H1 (cell line): ENCODE results near the gene BEST1.
A peak's percentile ranks its signal among the peaks of the same experiment; 100 is the strongest.

ENCODE experiments used
- CTCF ChIP-seq, 3 experiments: IDR thresholded peaks; 1 replicate in 2 of 3; 2 replicates in 1 of 3; pipeline versions ENCODE4 v1.5.1 to v1.6.1; 2011; ENCODE audit warnings: low read length in 3 of 3, mild to moderate bottlenecking in 3 of 3, inconsistent platforms in 2 of 3, low read depth in 1 of 3, moderate library complexity in 1 of 3; ENCODE audit not compliant: insufficient read depth in 1 of 3; ENCODE audit errors: control extremely low read depth in 1 of 3
- EZH2 ChIP-seq: fragments of 200-600 bp; sonication (generic); IDR thresholded peaks from 2 replicates; pipeline ENCODE4 v1.7.1; 2012; ENCODE audit warnings: low read depth, mild to moderate bottlenecking, moderate library complexity, low read length, inconsistent platforms; ENCODE audit not compliant: severe bottlenecking
- MAX ChIP-seq: IDR thresholded peaks from 2 replicates; pipeline ENCODE4 v1.6.1; 2012; ENCODE audit warnings: inconsistent platforms
- POLR2A ChIP-seq, 2 experiments: IDR thresholded peaks; 1 replicate in 1 of 2; 2 replicates in 1 of 2; pipeline ENCODE4 v1.6.1; 2011; ENCODE audit warnings: low read depth in 2 of 2, low read length in 2 of 2, mild to moderate bottlenecking in 2 of 2; ENCODE audit errors: control extremely low read depth in 1 of 2
- POLR2AphosphoS5 ChIP-seq: IDR thresholded peaks from 2 replicates; pipeline ENCODE4 v1.6.1; 2011; ENCODE audit warnings: low read depth, low read length
- SIX5 ChIP-seq: IDR thresholded peaks from 2 replicates; pipeline ENCODE4 v1.6.1; 2011; ENCODE audit warnings: mild to moderate bottlenecking, low read depth, low read length
- TEAD4 ChIP-seq: IDR thresholded peaks from 2 replicates; pipeline ENCODE4 v1.6.1; 2012; ENCODE audit warnings: low read depth, low read length, inconsistent platforms, mixed read lengths
- YY1 ChIP-seq: IDR thresholded peaks from 2 replicates; pipeline ENCODE4 v1.6.1; 2011; ENCODE audit warnings: low read depth, mild to moderate bottlenecking, low read length
- ZNF274 ChIP-seq: IDR thresholded peaks from 2 replicates; pipeline ENCODE4 v1.7.0; 2012; ENCODE audit warnings: low read length, borderline replicate concordance; ENCODE audit errors: extremely low read depth

GRCh38 chr11:61917334-61918109 is 32.6 kb upstream of the BEST1 start, which contains the start of gene RAB3IL1:
- TF ChIP-seq POLR2A (IDR thresholded peaks at IDR 0.05; ENCODE audit: control extremely low read depth in 1 of 2, low read depth in 2 of 2, low read length in 2 of 2) (no peak), MAX (peak; percentile 71), TEAD4 (no peak), EZH2 (no peak), CTCF (IDR thresholded peaks at IDR 0.05; ENCODE audit: control extremely low read depth in 1 of 3, insufficient read depth in 1 of 3, low read depth in 1 of 3, low read length in 3 of 3) (no peak), SIX5 (no peak), YY1 (no peak), POLR2AphosphoS5 (no peak), ZNF274 (no peak)
